K562 (cell line): ENCODE measurements around the gene POU3F1. TPM values are rescaled to one million over a fixed set of nuclear protein-coding genes. Genes with fewer than 3 reads are reported as not detected.

Experiments used
- ATAC-seq: fragments of 200-7000 bp; cut with Tn5 transposase; 3 replicates; pipeline ENCODE4 v1.9.1; 2020; ENCODE audit warnings: moderate library complexity
- BruUV-seq: library from RNA; stranded (reverse); fragments of 400-500 nt; replicated peaks from 2 replicates; lab custom pipeline; 2021; lab: Mats Ljungman, UMichigan
- CTCF ChIA-PET: fragments of 300-600 bp; formaldehyde crosslinking; extraction: SDS; loops from one replicate; lab custom pipeline; 2021; ENCODE audit warnings: low intra/inter-chr PET ratio; lab: Yijun Ruan, JAX
- POLR2A ChIA-PET: fragments of 300-600, 350-650 bp; sonication (Branson Sonifier 250); formaldehyde crosslinking; extraction: SDS; loops from one replicate; lab custom pipeline; 2021; ENCODE audit warnings: antibody characterized with exemption, inconsistent platforms; lab: Yijun Ruan, JAX
- DNase-seq, 4 experiments: peaks; one replicate each; pipeline versions ENCODE4 v3.0.0 to v3.0.0-alpha.2; 2011 to 2018; ENCODE audit warnings: low spot score in 3 of 4, mixed read lengths in 3 of 4; ENCODE audit errors: extremely low read depth in 1 of 4
- FAIRE-seq: peaks from 2 replicates; lab custom pipeline; 2011; peaks lifted over from hg19 to GRCh38; lab: Jason Lieb, UNC
- H2AFZ ChIP-seq: 2 replicates; pipeline ENCODE4 v1.6.0; 2011; ENCODE audit warnings: low read depth, low read length, control low read depth, inconsistent platforms
- H3K27ac ChIP-seq: fragments of 200-600 bp; 3 replicates; pipeline ENCODE4 v1.8.0; 2011; ENCODE audit warnings: low read depth, mild to moderate bottlenecking, control low read depth, inconsistent platforms, low read length, moderate library complexity, mixed read lengths; ENCODE audit errors: extremely low read depth
- H3K27me3 ChIP-seq, 2 experiments: fragments of 300-600 bp in 1 of 2; 2 replicates in 1 of 2; 3 replicates in 1 of 2; pipeline versions ENCODE4 v1.6.0 to v1.8.0; 2011; ENCODE audit warnings: inconsistent platforms in 2 of 2, low read length in 2 of 2, mild to moderate bottlenecking in 1 of 2, mixed read lengths in 1 of 2, moderate library complexity in 1 of 2; ENCODE audit not compliant: control insufficient read depth in 2 of 2, insufficient read depth in 2 of 2
- H3K36me3 ChIP-seq: fragments of 300-600 bp; 3 replicates; pipeline ENCODE4 v1.8.0; 2011; ENCODE audit warnings: mild to moderate bottlenecking, low read length, inconsistent platforms; ENCODE audit not compliant: control insufficient read depth, insufficient read depth
- H3K4me1 ChIP-seq, 2 experiments: fragments of 200-600 bp in 1 of 2; replicated peaks in 1 of 2; 2 replicates in 1 of 2; 3 replicates in 1 of 2; pipeline versions ENCODE4 v1.5.1 to v1.8.0; 2011; ENCODE audit warnings: inconsistent platforms in 2 of 2, low read length in 2 of 2, mild to moderate bottlenecking in 1 of 2, mixed read lengths in 1 of 2, moderate library complexity in 1 of 2; ENCODE audit not compliant: control insufficient read depth in 2 of 2, insufficient read depth in 2 of 2
- H3K4me2 ChIP-seq: 2 replicates; pipeline ENCODE4 v1.6.1; 2011; ENCODE audit warnings: low read length, control low read depth, inconsistent platforms, mixed read lengths; ENCODE audit not compliant: insufficient read depth
- H3K4me3 ChIP-seq: fragments of 200-600 bp; sonication (generic), shearing (Covaris generic); 2 replicates; pipeline ENCODE4 v1.5.1; 2016; ENCODE audit warnings: control low read depth, inconsistent platforms
- H3K79me2 ChIP-seq: fragments of 200-600 bp; 3 replicates; pipeline ENCODE4 v1.8.0; 2011; ENCODE audit warnings: low read length, inconsistent platforms; ENCODE audit not compliant: control insufficient read depth, insufficient read depth
- H3K9ac ChIP-seq, 2 experiments: 2 replicates each; pipeline versions ENCODE4 v1.6.0 to v1.6.1; 2011; ENCODE audit warnings: low read depth in 2 of 2, low read length in 2 of 2, control low read depth in 1 of 2, inconsistent platforms in 1 of 2, mild to moderate bottlenecking in 1 of 2, mixed read lengths in 1 of 2; ENCODE audit not compliant: insufficient read depth in 1 of 2
- H3K9me1 ChIP-seq: one replicate; pipeline ENCODE4 v1.6.0; 2011; ENCODE audit warnings: inconsistent platforms, mild to moderate bottlenecking, low read length, moderate library complexity; ENCODE audit not compliant: control insufficient read depth, insufficient read depth
- H3K9me3 ChIP-seq: replicated peaks from 2 replicates; pipeline ENCODE4 v1.5.1; 2011; ENCODE audit warnings: low read depth, low read length, inconsistent platforms; ENCODE audit not compliant: control insufficient read depth, insufficient read depth
- H4K20me1 ChIP-seq: replicated peaks from 2 replicates; pipeline ENCODE4 v1.6.1; 2011; ENCODE audit warnings: low read length, inconsistent platforms, mixed read lengths; ENCODE audit not compliant: control insufficient read depth, insufficient read depth
- CBFA2T2 ChIP-seq: fragments of 450-650 bp; conservative IDR thresholded peaks from 2 replicates; pipeline ENCODE4 v1.6.1; 2017; ENCODE audit warnings: mild to moderate bottlenecking
- NUFIP1 ChIP-seq: fragments of 450-650 bp; IDR thresholded peaks from 2 replicates; pipeline ENCODE4 v1.6.1; 2018; ENCODE audit not compliant: partially characterized antibody
- PRPF4 ChIP-seq: fragments of 200-400 bp; formaldehyde crosslinking; IDR thresholded peaks from one replicate; pipeline ENCODE4 v1.6.1; 2017; ENCODE audit warnings: low read length, low read depth, mild to moderate bottlenecking; ENCODE audit not compliant: insufficient read depth, poor library complexity, severe bottlenecking
- RBFOX2 ChIP-seq: fragments of 200-400 bp; formaldehyde crosslinking; IDR thresholded peaks from 2 replicates; pipeline ENCODE4 v1.6.1; 2017; ENCODE audit warnings: low read depth, mild to moderate bottlenecking, low read length, moderate library complexity
- ZNF165 ChIP-seq: fragments of 250-450 bp; sonication (Bioruptor Pico); IDR thresholded peaks from 2 replicates; pipeline ENCODE4 v1.4.0; 2020; ENCODE audit warnings: borderline replicate concordance
- WGBS: fragments of 100-300 bp; shearing (Covaris generic); methylation state at CpG from one replicate; pipeline ENCODE4 v1.1.6; 2016; ENCODE audit warnings: low coverage, mixed read lengths; ENCODE audit not compliant: insufficient coverage; ENCODE audit errors: missing lambda C conversion rate; 5-methylcytosine and 5-hydroxymethylcytosine counted together
- in situ Hi-C: fragments of 300-500 bp; cut with MboI; formaldehyde crosslinking; loops from 4 replicates; pipeline ENCODE4 v1.15.0; 2018; ENCODE audit warnings: inconsistent platforms, mixed read lengths
- intact Hi-C: fragments of 100-400 bp; cut with micrococcal nuclease; formaldehyde crosslinking; loops from 2 replicates; pipeline ENCODE4 v1.14.2; 2022
- polyA plus RNA-seq, 8 experiments: library from polyadenylated mRNA; depleted of rRNA in 4 of 8; stranded (reverse) in 5 of 8; unstranded in 3 of 8; fragments of >200 nt; fragmentation: Nextera tagmentation in 2 of 8; fragmentation: Illumina TruSeq in 1 of 8; extraction: Ambion mirVana in 2 of 8; extraction: Trizol in 1 of 8; gene quantifications; 2 replicates each; pipeline versions ENCODE4 v1.2.1 to v1.2.3, GENCODE V29; 2011 to 2014; ENCODE audit warnings: inconsistent platforms in 1 of 8, missing spikeins in 1 of 8
- total RNA-seq, 7 experiments: library from RNA; depleted of rRNA in 6 of 7; stranded (reverse); fragments of >200 nt in 6 of 7; fragmentation: Illumina TruSeq in 2 of 7; extraction: Trizol in 2 of 7; gene quantifications; 2 replicates each; pipeline versions ENCODE4 v1.2.1 to v1.2.3, GENCODE V29; 2011 to 2021; ENCODE audit warnings: low replicate concordance in 1 of 7
- TF ChIP-seq, protein P1 (sequence below), 2 experiments: IDR thresholded peaks in 1 of 2; conservative IDR thresholded peaks in 1 of 2; 2 replicates each; pipeline ENCODE4 v1.6.1; 2016; ENCODE audit warnings: low read depth in 2 of 2, mild to moderate bottlenecking in 1 of 2, missing compliant biosample characterization in 1 of 2, missing genetic modification characterization in 1 of 2, moderate library complexity in 1 of 2
- TF ChIP-seq, protein P2 (sequence below): fragments of 450-650 bp; formaldehyde crosslinking; IDR thresholded peaks from 2 replicates; pipeline ENCODE4 v1.4.0; 2020; ENCODE audit warnings: mild to moderate bottlenecking, moderate library complexity
- TF ChIP-seq, protein P3 (sequence below): fragments of 200-400 bp; formaldehyde crosslinking; IDR thresholded peaks from 2 replicates; pipeline ENCODE4 v1.6.1; 2017; ENCODE audit warnings: mild to moderate bottlenecking, low read depth, low read length, moderate library complexity

Gene POU3F1
- total and polyA plus RNA-seq, 9 of the 15 experiments (the other 6 are each of a cell fraction or from before 2014, with no cell fraction given): 0.09 TPM; not detected in 8

DNA sequence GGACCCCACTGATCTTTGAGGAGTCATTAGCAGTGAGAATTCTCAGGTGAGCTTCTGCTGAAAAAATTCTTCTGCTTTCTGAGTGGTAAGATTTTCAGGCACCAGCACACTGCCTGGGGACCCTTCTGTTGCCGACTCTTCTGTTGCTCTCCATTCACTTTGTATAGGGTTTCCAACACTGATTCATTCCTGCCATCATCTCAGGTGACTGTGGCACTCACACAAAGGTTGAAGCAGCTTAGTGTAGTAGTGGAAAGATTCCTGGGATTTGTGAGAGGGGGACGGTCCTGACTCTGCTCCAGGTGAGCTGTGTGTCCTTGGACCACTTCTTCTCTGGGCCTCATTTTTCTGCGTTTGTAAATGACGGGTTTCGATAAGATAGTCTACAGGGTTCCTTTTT lies 24.6 kb downstream of the POU3F1 start:
- no peak overlapping the region for H3K4me2 ChIP-seq
- peaks cover 96% of the 10 kb centered on the region for H3K36me3 ChIP-seq
- peaks cover 0 to under 1% of the 10 kb centered on the region in 2 experiments; a peak in 2 of 5 replicates for H3K4me1 ChIP-seq
- peaks cover 7% of the 10 kb centered on the region; the same call in 1 of the 2 replicates for H4K20me1 ChIP-seq
- ChIA-PET CTCF (no interaction called here), POLR2A (interaction anchor here (0.6 to 7.5 kb wide), 3 partner anchors 10 to 26 kb away, joined by 3 to 71 read pairs (median 5); partner anchors contain the start of gene UTP11)
- peaks cover 24% of the 10 kb centered on the region for H3K79me2 ChIP-seq
- in situ Hi-C loops (no loop called here), intact Hi-C loops (no loop called here)
- no peak overlapping the region; a peak in 1 of 4 replicates for H3K9ac ChIP-seq
- H3K9me1 ChIP-seq: no peaks in the 10 kb centered on the region
- FAIRE-seq (no peak), DNase-seq (no peak), ATAC-seq (no peak)
- 100% methylated on average over 5 of the region's 5 CpGs for WGBS
- no peak overlapping the region for H3K4me3 ChIP-seq
- BruUV-seq: no TSS peak
- no peaks in the 10 kb centered on the region for H3K27me3 ChIP-seq
- H3K9me3 ChIP-seq: no peaks in the 10 kb centered on the region
- TF ChIP-seq RBFOX2 (peak; percentile 12; the same call in 1 of the 2 replicates), CBFA2T2 (no peak)
- no peak overlapping the region for H2AFZ ChIP-seq
- no peak overlapping the region for H3K27ac ChIP-seq

DNA sequence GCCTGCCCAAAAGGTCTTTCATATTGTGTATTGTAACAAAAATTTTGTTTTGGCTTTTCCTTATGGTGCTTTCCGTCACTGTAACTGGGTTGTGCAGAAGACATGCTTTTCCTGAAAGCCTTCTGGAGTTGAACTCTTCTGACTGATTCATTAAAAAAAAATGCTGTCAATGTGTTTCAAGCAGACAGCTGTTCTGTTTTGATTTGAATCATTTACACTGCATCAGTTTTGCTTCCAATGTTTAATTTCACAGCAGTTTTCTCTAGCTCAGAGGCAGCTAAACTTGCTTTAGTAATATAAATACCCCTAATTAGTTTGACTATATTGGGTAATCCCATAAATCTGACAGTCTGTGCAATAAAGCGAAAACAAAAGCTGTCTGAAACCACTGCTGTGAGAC lies 26.2 kb downstream of the POU3F1 start:
- no peaks in the 10 kb centered on the region for H3K9me3 ChIP-seq
- H3K9me1 ChIP-seq: no peaks in the 10 kb centered on the region
- CTCF ChIA-PET: no interaction called here
- peaks cover 96% of the 10 kb centered on the region for H3K36me3 ChIP-seq
- 0 out of 2 replicates have a peak, but pooled peaks cover under 1% of the 10 kb centered on the region for H4K20me1 ChIP-seq
- ATAC-seq (no peak), FAIRE-seq (no peak), DNase-seq (no peak)
- no peaks in the 10 kb centered on the region for H3K27me3 ChIP-seq
- H3K4me3 ChIP-seq: no peak overlapping the region
- H3K9ac ChIP-seq: no peak overlapping the region
- 94% methylated on average over 2 of the region's 2 CpGs for WGBS
- intact Hi-C loops: no loop called here
- peaks cover 40% of the 10 kb centered on the region for H3K79me2 ChIP-seq
- peaks cover 2 to 10% of the 10 kb centered on the region in 2 experiments; a peak in 3 of 5 replicates for H3K4me1 ChIP-seq
- H3K27ac ChIP-seq: no peak overlapping the region
- no peak overlapping the region for H2AFZ ChIP-seq
- no peak overlapping the region for H3K4me2 ChIP-seq
- in situ Hi-C loops: no loop called here
- BruUV-seq: no TSS peak
- POLR2A ChIA-PET: interaction anchor here (0.6 to 7.5 kb wide), 4 partner anchors 9 to 805 kb away, joined by 3 to 71 read pairs (median 5); partner anchors contain the start of gene UTP11
- TF ChIP-seq, protein P1, sequence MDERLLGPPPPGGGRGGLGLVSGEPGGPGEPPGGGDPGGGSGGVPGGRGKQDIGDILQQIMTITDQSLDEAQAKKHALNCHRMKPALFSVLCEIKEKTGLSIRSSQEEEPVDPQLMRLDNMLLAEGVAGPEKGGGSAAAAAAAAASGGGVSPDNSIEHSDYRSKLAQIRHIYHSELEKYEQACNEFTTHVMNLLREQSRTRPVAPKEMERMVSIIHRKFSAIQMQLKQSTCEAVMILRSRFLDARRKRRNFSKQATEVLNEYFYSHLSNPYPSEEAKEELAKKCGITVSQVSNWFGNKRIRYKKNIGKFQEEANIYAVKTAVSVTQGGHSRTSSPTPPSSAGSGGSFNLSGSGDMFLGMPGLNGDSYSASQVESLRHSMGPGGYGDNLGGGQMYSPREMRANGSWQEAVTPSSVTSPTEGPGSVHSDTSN (CRISPR knock-in tag; IDR thresholded peaks at IDR 0.05; ENCODE audit: low read depth): no peak
- TF ChIP-seq, protein P1 (tag; conservative IDR thresholded peaks at IDR 0.05; ENCODE audit: low read depth): no peak
- TF ChIP-seq, protein P2, sequence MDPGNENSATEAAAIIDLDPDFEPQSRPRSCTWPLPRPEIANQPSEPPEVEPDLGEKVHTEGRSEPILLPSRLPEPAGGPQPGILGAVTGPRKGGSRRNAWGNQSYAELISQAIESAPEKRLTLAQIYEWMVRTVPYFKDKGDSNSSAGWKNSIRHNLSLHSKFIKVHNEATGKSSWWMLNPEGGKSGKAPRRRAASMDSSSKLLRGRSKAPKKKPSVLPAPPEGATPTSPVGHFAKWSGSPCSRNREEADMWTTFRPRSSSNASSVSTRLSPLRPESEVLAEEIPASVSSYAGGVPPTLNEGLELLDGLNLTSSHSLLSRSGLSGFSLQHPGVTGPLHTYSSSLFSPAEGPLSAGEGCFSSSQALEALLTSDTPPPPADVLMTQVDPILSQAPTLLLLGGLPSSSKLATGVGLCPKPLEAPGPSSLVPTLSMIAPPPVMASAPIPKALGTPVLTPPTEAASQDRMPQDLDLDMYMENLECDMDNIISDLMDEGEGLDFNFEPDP (CRISPR knock-in tag): no peak
- TF ChIP-seq ZNF165 (CRISPR knock-in tag) (no peak), PRPF4 (no peak), NUFIP1 (no peak)
- TF ChIP-seq, protein P3, sequence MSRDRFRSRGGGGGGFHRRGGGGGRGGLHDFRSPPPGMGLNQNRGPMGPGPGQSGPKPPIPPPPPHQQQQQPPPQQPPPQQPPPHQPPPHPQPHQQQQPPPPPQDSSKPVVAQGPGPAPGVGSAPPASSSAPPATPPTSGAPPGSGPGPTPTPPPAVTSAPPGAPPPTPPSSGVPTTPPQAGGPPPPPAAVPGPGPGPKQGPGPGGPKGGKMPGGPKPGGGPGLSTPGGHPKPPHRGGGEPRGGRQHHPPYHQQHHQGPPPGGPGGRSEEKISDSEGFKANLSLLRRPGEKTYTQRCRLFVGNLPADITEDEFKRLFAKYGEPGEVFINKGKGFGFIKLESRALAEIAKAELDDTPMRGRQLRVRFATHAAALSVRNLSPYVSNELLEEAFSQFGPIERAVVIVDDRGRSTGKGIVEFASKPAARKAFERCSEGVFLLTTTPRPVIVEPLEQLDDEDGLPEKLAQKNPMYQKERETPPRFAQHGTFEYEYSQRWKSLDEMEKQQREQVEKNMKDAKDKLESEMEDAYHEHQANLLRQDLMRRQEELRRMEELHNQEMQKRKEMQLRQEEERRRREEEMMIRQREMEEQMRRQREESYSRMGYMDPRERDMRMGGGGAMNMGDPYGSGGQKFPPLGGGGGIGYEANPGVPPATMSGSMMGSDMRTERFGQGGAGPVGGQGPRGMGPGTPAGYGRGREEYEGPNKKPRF: no peak
